Colonic mucosa (tissue), 4 donors: Measurements from ENCODE around the gene PRSS22. TPM values are rescaled to one million over a fixed set of nuclear protein-coding genes. Genes with fewer than 3 reads are reported as not detected.
A peak's percentile ranks its signal among the peaks of the same experiment; 100 is the strongest.

Source experiments
- DNase-seq: peaks from one replicate; pipeline ENCODE4 v3.0.0-alpha.2; 2020
- H3K27ac ChIP-seq: fragments of 200-600 bp; one replicate; pipeline ENCODE4 v1.8.0; 2021
- H3K27me3 ChIP-seq: fragments of 200-600 bp; one replicate; pipeline ENCODE4 v1.8.0; 2021
- H3K36me3 ChIP-seq: fragments of 200-600 bp; one replicate; pipeline ENCODE4 v1.8.0; 2021
- H3K4me1 ChIP-seq: fragments of 200-600 bp; one replicate; pipeline ENCODE4 v1.8.0; 2021; ENCODE audit warnings: mild to moderate bottlenecking
- H3K4me3 ChIP-seq: fragments of 200-600 bp; one replicate; pipeline ENCODE4 v1.8.0; 2021
- H3K9ac ChIP-seq, 2 donors: one replicate each; pipeline ENCODE4 v1.7.0; 2013; ENCODE audit warnings: control low read depth in 2 of 2, low read depth in 2 of 2, low read length in 2 of 2
- H3K9me3 ChIP-seq: fragments of 200-600 bp; one replicate; pipeline ENCODE4 v1.8.0; 2021
- CTCF ChIP-seq: fragments of 200-600 bp; IDR thresholded peaks from one replicate; pipeline ENCODE4 v1.8.0; 2022; ENCODE audit warnings: antibody characterized with exemption, mild to moderate bottlenecking
- intact Hi-C: fragments of 100-400 bp; cut with DNase I; formaldehyde crosslinking; loops from one replicate; pipeline ENCODE4 v1.14.1; 2022
- total RNA-seq, 2 donors: library from RNA; stranded (reverse); fragmentation: NEBNext Ultra II Directional in 1 of 2; extraction: Animal tissue kit (Norgen Biotek cat#: 25700) in 1 of 2; gene quantifications; one replicate each; pipeline ENCODE4 v1.2.1, GENCODE V29; 2021
- donor health status: healthy.
- donor health status: DM: no; HTN: no; CAD: no.
- donor health status: DM: no; HTN: no; CAD: no.

The PRSS22 gene
- total RNA-seq, 2 donors from 2014 or later = 6.1 to 6.7 TPM

DNA sequence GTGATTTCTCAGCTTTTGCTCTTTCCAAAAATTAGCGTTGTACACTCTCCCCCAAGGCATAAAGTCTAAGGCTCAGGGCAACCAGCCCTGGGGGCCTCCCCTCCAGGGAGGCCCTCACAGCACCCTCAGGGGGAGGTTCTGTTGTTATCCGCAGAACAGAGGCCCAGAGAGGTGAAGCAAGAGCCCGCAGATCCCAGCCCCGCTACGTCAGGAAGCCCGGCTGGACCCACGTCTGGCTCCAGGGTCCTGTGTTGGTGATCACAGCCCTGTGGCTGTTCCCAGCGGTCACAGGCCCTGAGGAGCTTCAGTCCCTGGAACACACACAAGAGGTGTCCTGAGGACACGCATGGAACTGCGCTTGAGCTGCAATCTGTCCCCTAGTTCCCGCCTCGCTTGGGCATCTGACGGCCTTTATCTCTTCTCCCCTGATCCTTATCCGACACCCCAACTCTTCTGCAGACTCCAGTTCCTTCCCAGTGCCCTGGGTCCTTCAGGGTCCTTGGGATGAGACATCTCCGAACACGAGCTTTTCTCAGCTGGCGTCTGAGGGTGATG lies 29.0 kb downstream of the PRSS22 start:
- Histone ChIP-seq H3K9me3 (no peaks in the 10 kb centered on the region), H3K4me1 (no peaks in the 10 kb centered on the region), H3K36me3 (no peaks in the 10 kb centered on the region), H3K27ac (peak overlapping the region; percentile 87), H3K27me3 (no peaks in the 10 kb centered on the region), H3K9ac (peak overlapping the region in 1 of 2 donors; percentile 54), H3K4me3 (no peak overlapping the region)
- intact Hi-C loops = loop anchor here (2.0 kb wide), 1 partner anchor 20 kb away; no protein-coding TSS in a partner anchor
- DNase-seq = no peak
- no peak for TF ChIP-seq CTCF

DNA sequence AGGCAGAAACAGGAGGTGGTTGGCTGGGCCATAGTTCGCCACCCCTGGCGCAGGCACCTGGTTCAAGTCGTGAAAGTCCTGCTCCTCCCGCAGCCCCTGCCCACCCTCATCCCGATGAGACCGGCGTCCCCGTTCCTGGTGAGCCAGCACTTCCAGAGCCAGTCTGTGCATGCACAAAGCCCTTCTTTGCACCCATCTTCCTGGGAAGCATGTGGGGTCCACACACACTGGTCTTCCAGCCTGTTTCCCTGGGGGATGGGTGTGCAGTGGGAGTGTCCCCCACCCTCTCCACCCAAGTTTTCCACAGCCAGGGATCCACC lies 29.5 kb downstream of the PRSS22 start:
- no peak overlapping the region for H3K9ac ChIP-seq
- no peak for DNase-seq
- intact Hi-C loops = loop anchor here (2.0 kb wide), 1 partner anchor 20 kb away; no protein-coding TSS in a partner anchor
- H3K27me3 ChIP-seq = no peaks in the 10 kb centered on the region
- TF ChIP-seq CTCF = no peak
- no peaks in the 10 kb centered on the region for H3K36me3 ChIP-seq
- H3K9me3 ChIP-seq = no peaks in the 10 kb centered on the region
- no peak overlapping the region for H3K4me3 ChIP-seq
- H3K27ac ChIP-seq = no peak overlapping the region
- H3K4me1 ChIP-seq = no peaks in the 10 kb centered on the region

DNA sequence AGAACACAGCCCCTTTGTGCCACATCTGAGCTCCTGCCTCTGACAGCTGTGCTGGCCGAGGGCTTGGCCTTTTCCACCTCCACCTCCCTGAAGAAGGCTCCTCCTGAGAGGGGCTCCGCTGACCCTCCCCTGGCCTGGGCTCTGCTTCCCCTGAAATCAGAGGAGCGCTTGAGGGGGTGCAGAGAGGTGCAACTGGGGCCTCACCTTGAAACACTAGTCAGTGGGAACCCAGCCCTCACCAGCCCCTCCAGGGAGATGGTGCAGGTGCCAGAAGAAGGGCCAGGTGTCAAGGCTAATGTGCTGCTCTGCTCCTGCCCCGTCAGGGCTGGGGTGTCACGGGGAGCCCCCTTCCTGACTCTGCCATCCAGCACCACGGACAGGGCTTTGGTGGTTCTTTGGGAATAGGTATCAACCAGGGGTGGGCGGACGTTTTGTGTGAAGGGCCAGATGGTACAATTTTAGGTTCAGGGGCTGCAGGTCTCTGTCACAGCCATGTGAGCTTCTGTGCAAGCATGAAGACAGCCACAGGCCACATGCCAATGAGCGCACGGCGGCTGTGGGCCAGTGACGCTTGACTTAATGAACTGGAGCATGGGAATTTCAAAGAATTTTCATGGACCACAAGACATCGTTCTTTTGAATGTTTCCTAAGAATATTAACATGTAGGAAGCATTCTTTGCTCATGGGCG lies 30.0 kb downstream of the PRSS22 start:
- Histone ChIP-seq H3K27ac (no peak overlapping the region), H3K9ac (no peak overlapping the region), H3K4me1 (no peaks in the 10 kb centered on the region), H3K36me3 (no peaks in the 10 kb centered on the region), H3K4me3 (no peak overlapping the region), H3K9me3 (no peaks in the 10 kb centered on the region), H3K27me3 (no peaks in the 10 kb centered on the region)
- no peak for TF ChIP-seq CTCF
- intact Hi-C loops = loop anchor here (2.0 kb wide), 1 partner anchor 19 kb away; no protein-coding TSS in a partner anchor
- DNase-seq = no peak

DNA sequence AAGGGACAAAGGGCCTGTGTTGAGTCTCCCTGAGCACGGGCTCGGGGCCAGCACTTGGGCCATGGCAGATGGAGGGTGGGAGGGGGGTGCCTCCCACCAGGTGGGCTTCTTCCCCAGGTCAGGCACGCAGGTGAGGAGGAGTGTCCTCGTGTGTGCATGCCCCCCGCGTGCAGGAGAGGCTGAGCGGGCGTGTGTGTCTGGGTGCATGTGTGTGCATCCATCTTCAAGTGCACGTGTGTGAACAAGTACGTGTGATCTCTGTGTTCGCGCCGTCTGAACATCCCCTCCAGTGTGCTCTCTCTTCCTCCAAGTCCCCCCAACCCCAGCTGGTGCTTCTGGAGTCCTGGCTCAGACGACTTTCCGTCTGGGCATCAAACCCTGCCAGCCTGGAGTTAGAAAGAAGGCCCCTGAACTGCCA lies 30.6 kb downstream of the PRSS22 start:
- DNase-seq = no peak
- H3K9me3 ChIP-seq = no peaks in the 10 kb centered on the region
- TF ChIP-seq CTCF = no peak
- no peak overlapping the region for H3K4me3 ChIP-seq
- intact Hi-C loops = no loop called here
- no peak overlapping the region for H3K27ac ChIP-seq
- H3K9ac ChIP-seq = no peak overlapping the region
- no peaks in the 10 kb centered on the region for H3K4me1 ChIP-seq
- no peaks in the 10 kb centered on the region for H3K27me3 ChIP-seq
- no peaks in the 10 kb centered on the region for H3K36me3 ChIP-seq

DNA sequence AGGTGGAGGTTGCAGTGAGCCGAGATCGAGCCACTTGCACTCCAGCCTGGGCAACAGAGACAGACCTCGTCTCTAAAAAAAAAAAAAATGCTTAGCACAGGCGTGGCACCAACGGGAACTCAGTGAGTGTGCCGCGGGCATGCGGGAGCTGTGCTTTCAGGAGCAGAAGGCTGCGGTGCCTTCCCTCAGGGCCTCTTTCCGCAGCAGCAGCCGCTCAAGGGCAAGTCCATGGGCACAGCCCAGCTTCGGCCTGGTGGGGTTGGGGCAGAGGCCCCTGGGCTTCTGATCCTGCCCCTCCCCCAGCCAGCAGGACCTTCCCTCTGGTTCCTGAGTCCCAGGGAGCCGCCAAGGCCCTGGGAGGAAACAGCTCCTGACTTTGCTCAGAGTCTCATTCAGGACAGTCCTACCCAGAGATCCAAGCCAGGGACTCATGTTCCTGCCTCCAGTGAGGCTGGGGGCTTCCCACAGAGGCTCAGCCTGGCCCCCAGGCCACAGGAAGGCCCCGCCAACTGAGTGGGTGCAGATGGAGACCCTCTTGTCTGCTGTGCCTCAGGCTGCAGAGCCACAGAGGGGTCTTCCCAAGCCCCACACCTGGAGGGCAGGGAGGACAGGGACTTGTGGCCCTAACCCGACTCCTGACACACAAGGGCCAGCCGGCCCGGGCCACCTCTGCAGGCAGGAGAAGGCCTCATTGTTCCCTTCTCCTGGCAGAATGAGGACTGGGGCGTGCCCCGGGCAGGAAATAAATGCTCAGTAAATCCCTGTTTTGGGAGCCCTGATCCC lies 31.2 kb downstream of the PRSS22 start:
- no peak for DNase-seq
- intact Hi-C loops = no loop called here
- TF ChIP-seq CTCF = no peak
- Histone ChIP-seq H3K4me1 (no peaks in the 10 kb centered on the region), H3K4me3 (no peak overlapping the region), H3K36me3 (no peaks in the 10 kb centered on the region), H3K9ac (no peak overlapping the region), H3K27me3 (no peaks in the 10 kb centered on the region), H3K27ac (no peak overlapping the region), H3K9me3 (no peaks in the 10 kb centered on the region)
